IPS-20b (cell line): ENCODE measurements around the gene GNB5.
"Not testable (repeated sequence)": the region's sequence is repeated elsewhere in the genome, so short reads cannot be mapped to it uniquely, and the experiment has no call there.

Experiments
- H3K27ac ChIP-seq: one replicate; pipeline ENCODE4 v1.5.1; 2013; ENCODE audit warnings: low read length
- H3K27me3 ChIP-seq: 2 replicates; pipeline ENCODE4 v1.6.1; 2013; ENCODE audit warnings: mild to moderate bottlenecking, low read length, inconsistent platforms; ENCODE audit not compliant: insufficient read depth
- H3K36me3 ChIP-seq: 2 replicates; pipeline ENCODE4 v1.6.1; 2013; ENCODE audit warnings: low read depth, mild to moderate bottlenecking, inconsistent platforms, low read length, moderate library complexity; ENCODE audit not compliant: insufficient read depth
- H3K4me1 ChIP-seq: 2 replicates; pipeline ENCODE4 v1.6.1; 2013; ENCODE audit warnings: mild to moderate bottlenecking, control low read depth, inconsistent platforms, low read length, moderate library complexity; ENCODE audit not compliant: insufficient read depth
- H3K4me3 ChIP-seq: 2 replicates; pipeline ENCODE4 v1.5.1; 2013; ENCODE audit warnings: mild to moderate bottlenecking, low read length, inconsistent platforms
- H3K9ac ChIP-seq: 2 replicates; pipeline ENCODE4 v1.6.1; 2013; ENCODE audit warnings: low read depth, mild to moderate bottlenecking, inconsistent platforms, low read length, moderate library complexity
- H3K9me3 ChIP-seq: 2 replicates; pipeline ENCODE4 v1.6.1; 2013; ENCODE audit warnings: mild to moderate bottlenecking, low read depth, low read length, inconsistent platforms; ENCODE audit not compliant: insufficient read depth

GNB5 gene

DNA sequence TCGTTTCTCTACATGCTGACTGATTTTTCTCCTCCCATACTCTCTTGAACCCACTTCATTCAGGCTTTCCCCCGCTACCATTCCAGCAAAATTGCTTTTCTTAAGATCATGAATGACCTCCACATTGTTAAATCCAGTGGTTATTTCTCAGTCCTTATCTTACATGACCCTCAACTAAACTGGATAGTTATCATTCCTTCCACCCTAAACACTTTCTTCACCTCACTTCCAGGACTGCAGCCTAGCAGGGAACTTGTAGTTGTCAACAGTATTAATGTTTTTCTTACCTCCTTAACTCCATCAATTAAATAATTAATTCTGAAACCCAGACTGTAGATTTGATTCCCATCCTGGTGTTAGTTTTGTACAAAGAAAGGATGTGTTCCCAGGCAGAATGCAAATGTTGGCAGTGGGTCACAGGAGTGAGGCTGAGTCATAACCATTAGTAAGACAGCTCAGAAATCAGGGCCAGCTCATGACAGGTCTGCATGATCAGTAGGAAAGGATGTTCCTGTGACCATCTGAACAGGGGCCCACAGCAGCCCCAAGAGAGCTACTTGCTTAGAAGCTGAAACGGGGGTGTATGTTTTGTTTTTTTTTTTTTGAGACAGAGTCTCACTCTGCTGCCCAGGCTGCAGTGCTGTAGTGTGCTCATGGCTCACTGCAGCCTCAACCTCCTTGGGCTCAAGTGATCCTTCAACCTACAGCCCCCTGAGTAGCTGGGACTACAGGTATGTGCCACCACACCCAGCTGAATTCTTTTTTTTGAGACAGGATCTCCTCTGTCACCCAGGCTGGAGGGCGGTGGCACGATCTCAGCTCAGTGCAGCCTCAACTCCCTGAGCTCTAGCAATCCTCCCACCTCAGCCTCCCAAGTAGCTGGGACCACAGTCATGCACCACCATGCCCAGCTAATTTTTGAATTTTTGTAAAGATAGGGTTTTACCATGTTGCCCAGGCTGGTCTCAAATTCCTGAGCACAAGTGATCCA lies 87.7 kb downstream of the GNB5 start:
- no peaks in the 10 kb centered on the region for H3K27me3 ChIP-seq
- no peak overlapping the region for H3K4me3 ChIP-seq
- no peaks in the 10 kb centered on the region for H3K4me1 ChIP-seq
- H3K9me3 ChIP-seq, result no peaks in the 10 kb centered on the region
- H3K36me3 ChIP-seq, result no peaks in the 10 kb centered on the region
- H3K9ac ChIP-seq, result no peak overlapping the region
- no peak overlapping the region for H3K27ac ChIP-seq

DNA sequence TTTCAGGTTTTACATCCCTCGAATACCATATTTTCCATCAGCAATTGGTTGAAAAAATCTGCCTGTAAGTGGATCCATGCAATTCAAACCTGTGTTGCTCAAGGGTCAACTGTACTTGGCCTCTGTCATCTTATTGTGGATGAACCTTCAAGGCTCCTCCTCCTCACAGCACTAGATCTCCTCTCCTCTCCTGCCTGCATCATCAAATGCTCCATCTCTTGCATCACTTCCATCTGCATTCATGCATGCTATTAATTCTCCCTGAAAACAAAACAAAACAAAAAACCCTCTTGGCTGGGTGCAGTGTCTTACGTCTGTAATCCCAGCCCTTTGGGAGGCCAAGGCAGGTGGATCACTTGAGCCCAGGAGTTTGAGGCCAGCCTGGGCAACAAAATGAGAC lies 88.7 kb downstream of the GNB5 start:
- H3K36me3 ChIP-seq, result no peaks in the 10 kb centered on the region
- no peak overlapping the region for H3K4me3 ChIP-seq
- H3K4me1 ChIP-seq, result no peaks in the 10 kb centered on the region
- no peaks in the 10 kb centered on the region for H3K27me3 ChIP-seq
- H3K9ac ChIP-seq, result no peak overlapping the region
- no peak overlapping the region for H3K27ac ChIP-seq
- no peaks in the 10 kb centered on the region for H3K9me3 ChIP-seq

DNA sequence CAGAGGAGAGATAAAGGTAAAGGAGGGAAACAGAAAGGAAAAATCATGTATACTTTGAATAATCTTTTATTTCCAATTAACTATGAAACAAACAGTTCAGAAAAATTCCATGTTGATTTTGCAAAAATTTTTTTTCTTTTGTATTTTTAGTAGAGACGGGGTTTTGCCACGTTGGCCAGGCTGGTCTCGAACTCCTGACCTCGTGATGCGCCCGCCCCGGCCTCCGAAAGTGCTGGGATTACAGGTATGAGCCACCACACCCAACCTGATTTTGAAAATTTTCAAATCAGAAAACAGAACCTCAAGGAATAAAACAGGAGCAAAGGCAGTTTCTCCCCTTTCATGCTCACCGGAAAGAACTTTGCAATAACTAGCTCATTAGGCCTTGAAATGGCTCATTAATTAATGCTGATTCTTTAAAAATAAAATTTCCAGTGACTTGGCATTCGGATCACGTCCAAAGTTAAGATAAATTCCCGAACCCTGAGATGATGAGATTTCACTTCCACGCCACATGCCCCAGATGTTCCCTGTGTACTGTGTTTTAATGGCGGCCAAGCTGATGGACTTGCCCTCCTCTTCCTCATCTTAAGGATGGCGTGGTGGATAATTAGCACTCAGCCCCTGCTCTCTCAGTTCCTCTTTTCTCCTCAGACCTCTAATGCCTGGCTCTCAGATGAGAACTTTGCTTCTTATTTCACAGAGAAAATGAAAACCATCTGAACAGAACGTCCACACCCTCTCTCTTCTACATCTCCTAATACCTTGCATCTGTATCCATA lies 89.5 kb downstream of the GNB5 start:
- H3K9ac ChIP-seq, result no peak overlapping the region
- no peaks in the 10 kb centered on the region for H3K27me3 ChIP-seq
- no peaks in the 10 kb centered on the region for H3K9me3 ChIP-seq
- H3K36me3 ChIP-seq, result no peaks in the 10 kb centered on the region
- H3K4me3 ChIP-seq, result no peak overlapping the region
- H3K4me1 ChIP-seq, result no peaks in the 10 kb centered on the region
- no peak overlapping the region for H3K27ac ChIP-seq

DNA sequence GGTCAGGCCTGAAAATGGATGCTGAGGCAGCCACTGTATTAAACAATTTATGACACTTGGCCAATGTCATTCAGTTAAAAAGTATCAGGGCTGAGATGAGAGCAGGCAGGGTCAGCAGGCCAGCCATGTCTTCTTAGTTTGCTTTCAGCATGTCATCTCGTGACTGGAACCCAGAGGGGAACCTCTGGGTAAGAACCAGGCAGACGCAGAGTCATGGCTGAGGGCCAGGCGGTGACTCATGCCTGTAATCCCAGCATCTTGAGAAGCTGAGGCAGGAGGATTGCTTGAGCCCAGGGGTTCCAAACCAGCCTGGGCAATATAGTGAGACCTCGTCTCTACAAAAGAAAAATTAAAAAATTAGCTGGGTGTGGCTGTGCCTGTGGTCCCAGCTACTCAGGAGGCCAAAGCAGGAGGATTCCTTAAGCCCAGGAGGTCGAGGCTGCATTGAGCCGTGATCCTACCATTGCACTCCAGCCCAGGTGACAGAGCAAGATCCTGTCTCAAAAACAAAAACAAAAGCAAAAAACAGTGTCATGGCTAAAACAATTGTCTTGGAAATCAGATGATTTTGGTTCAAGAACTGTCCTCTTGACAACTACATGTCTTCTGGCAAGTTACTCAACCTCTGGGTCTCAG lies 90.3 kb downstream of the GNB5 start:
- H3K9ac ChIP-seq, result no peak overlapping the region
- no peaks in the 10 kb centered on the region for H3K4me1 ChIP-seq
- no peaks in the 10 kb centered on the region for H3K36me3 ChIP-seq
- no peaks in the 10 kb centered on the region for H3K27me3 ChIP-seq
- no peak overlapping the region for H3K4me3 ChIP-seq
- H3K27ac ChIP-seq, result no peak overlapping the region
- no peaks in the 10 kb centered on the region for H3K9me3 ChIP-seq

DNA sequence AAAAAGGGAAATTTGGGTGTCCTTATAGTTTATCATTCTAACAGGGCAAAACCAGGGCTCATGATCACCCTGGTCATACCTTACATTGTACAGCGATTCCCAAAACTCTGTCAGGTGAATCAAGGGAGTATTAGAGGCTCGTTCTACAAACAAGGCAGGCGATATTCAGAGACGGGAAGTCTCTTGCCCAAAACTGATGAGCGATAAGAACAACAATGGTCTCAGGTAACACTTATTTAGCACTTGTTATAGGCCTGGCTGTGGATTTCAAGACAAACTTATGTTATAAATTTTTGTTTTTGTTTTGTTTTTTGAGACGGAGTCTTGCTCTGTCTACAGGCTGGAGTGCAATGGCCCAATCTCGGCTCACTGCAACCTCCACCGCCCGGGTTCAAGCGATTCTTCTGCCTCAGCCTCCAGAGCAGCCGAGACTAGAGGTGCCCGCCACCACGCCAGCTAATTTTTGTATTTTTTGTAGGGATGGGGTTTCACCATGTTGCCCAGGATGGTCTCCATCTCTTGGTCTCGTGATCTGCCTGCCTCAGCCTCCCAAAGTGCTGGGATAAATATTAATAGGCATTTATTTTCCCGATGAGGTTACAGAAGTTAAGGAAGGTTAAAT lies 91.4 kb downstream of the GNB5 start:
- Histone ChIP-seq H3K9me3 (no peaks in the 10 kb centered on the region), H3K27me3 (no peaks in the 10 kb centered on the region), H3K9ac (no peak overlapping the region), H3K4me1 (no peaks in the 10 kb centered on the region), H3K27ac (no peak overlapping the region), H3K4me3 (no peak overlapping the region), H3K36me3 (no peaks in the 10 kb centered on the region)

DNA sequence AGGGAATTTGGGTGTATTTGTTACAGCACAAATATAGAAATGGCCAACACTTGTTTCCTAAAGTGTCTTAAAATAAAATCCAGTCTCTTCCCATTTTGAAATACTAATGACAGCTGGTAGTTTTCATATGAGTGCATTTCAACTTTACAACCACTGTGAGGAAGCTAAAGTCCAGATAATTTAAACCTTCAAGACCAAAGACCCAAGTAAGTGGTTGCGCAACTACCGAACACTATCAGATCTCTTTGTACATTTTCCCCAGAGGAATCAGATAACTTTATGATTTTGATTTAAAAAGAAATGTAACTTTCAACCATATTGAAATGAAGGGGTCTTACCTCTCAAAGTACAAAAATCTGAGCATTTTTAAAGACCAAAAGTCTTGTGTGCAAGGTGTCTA lies 92.9 kb downstream of the GNB5 start:
- Histone ChIP-seq H3K4me3 (no peak overlapping the region), H3K9ac (no peak overlapping the region), H3K27ac (no peak overlapping the region), H3K36me3 (no peaks in the 10 kb centered on the region), H3K9me3 (no peaks in the 10 kb centered on the region), H3K4me1 (no peaks in the 10 kb centered on the region), H3K27me3 (no peaks in the 10 kb centered on the region)

DNA sequence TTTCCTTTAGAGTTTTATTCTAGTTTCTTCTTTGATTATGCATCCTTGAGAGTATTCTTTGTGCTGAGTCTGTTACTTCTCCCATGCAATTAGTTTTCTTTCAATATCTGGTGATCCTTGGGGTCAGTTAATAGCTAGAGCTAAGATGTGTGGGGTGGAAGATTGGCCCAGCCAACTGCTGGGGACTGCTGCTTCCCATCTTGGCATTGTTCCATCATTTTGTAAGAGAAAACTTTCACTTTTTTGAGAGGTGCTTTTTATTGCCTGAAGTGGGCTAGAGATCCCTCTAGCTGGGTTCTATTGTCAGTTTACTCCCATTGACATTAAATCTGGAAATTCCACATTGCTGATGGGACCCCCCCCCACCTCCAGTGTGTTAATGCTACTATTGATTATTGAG lies 94.0 kb downstream of the GNB5 start:
- no peaks in the 10 kb centered on the region for H3K36me3 ChIP-seq
- no peak overlapping the region for H3K4me3 ChIP-seq
- H3K27me3 ChIP-seq, result no peaks in the 10 kb centered on the region
- no peak overlapping the region for H3K27ac ChIP-seq
- no peaks in the 10 kb centered on the region for H3K9me3 ChIP-seq
- H3K4me1 ChIP-seq, result no peaks in the 10 kb centered on the region
- no peak overlapping the region for H3K9ac ChIP-seq

DNA sequence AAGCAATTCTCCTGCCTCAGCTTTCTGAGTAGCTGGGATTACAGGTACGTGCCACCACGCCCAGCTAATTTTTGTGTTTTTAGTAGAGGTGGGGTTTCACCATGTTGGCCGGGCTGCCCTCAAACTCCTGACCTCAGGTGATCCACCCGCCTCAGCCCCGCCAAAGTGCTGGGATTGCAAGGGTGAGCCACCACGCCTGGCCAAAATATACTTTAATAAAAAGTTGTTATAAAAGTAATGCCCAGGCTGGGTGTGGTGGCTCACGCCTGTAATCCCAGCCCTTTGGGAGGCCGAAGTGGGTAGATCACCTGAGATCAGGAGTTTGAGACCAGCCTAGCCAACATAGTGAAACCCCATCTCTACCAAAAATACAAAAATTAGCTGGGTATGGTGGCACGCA lies 94.7 kb downstream of the GNB5 start:
- not testable (repeated sequence) for H3K4me1 ChIP-seq, H3K9ac ChIP-seq, H3K36me3 ChIP-seq, H3K9me3 ChIP-seq, H3K27me3 ChIP-seq, H3K27ac ChIP-seq, H3K4me3 ChIP-seq

DNA sequence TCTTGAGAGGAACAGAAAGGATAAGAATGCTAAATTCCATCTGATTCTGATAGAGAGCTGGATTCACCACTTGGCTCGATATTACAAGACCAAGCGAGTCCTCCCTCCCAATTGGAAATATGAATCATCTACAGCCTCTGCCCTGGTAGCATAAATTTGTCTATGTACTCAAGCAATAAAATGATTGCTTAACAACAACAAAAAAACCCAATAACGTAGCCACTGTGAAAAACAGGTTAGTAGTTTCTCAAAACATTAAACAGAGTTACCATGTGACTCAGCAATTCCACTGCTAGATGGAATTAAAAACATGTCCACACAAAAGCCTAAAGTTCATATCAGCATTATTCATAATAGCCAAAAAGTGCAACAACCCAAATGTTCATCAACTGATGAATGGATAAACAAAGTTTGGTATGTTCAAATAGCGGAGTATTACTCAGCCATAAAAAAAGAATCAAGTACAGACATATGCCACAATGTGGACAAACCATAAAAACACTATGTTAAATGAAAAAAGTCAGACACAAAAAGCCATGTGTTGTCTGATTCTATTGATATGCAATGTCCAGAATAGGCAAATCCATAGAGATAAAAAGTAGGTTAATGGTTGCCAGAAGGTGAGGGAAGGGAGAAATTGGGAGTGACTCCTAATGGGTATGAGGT lies 95.5 kb downstream of the GNB5 start:
- H3K4me3 ChIP-seq, result no peak overlapping the region
- no peak overlapping the region for H3K27ac ChIP-seq
- H3K4me1 ChIP-seq, result no peaks in the 10 kb centered on the region
- no peaks in the 10 kb centered on the region for H3K36me3 ChIP-seq
- no peaks in the 10 kb centered on the region for H3K9me3 ChIP-seq
- no peaks in the 10 kb centered on the region for H3K27me3 ChIP-seq
- no peak overlapping the region for H3K9ac ChIP-seq

DNA sequence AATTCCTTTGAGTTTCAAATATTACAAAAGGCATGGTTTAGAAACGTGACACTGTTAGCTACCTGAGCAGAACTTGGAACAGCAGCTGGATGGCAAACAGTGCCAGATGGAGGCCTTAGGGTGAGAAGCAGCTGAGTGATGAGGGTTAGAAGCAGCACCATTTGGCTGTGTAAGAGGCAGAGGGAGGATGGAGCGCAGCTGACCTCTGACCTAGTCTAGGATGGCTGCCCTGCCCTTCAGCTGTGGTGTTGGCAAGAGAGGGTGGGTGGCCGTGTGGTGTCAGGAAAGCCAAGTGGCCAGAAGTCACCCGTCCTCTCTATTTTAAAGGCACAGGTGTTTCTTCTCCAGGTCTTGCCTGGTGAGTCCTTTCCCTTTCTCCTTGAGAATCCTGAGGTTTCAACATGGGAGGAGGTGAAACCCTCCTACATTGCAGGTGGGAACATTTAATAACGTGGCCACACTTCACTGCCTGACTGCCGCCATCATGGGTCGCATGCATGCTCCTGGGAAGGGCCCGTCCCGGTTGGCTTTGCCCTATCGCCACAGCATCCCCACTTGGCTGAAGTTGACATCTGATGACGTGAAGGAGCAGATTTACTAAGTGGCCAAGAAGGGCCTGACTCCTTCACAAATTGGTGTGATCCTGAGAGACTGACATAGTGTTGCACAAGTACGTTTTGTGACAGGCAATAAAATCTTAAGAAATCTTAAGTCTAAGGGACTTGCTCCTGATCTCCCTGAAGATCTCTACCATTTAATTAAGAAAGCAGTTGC lies 96.2 kb downstream of the GNB5 start:
- Histone ChIP-seq H3K4me3 (no peak overlapping the region), H3K36me3 (no peaks in the 10 kb centered on the region), H3K27me3 (no peaks in the 10 kb centered on the region), H3K4me1 (no peaks in the 10 kb centered on the region), H3K27ac (no peak overlapping the region), H3K9ac (no peak overlapping the region), H3K9me3 (peaks cover 6% of the 10 kb centered on the region; the same call in 1 of the 2 replicates)
